ENCODE data around the gene GIGYF1.

GIGYF1 gene

GRCh38 chr7:100640517-100641440, 53.3 kb downstream of the GIGYF1 start:
- DNase-seq = no peak

GRCh38 chr7:100639995-100640516, 54.0 kb downstream of the GIGYF1 start:
- no peak for DNase-seq

- peak in 9 of 56 donors; percentile 4 to 67 (median 15) for DNase-seq
These were observed 60.9 kb downstream of the GIGYF1 start for GRCh38 chr7:100632951-100633717.

- no peak for DNase-seq
These were observed 64.0 kb downstream of the GIGYF1 start for GRCh38 chr7:100630066-100630465.

Data from nucleus accumbens (tissue), 56 donors.